Osteoblast (primary cell): Measurements from ENCODE around the gene PRKCE. TPM values are rescaled to one million over a fixed set of nuclear protein-coding genes. Genes with fewer than 3 reads are reported as not detected.

Experiments used
- DNase-seq: peaks from one replicate; pipeline ENCODE4 v3.0.0; 2011; ENCODE audit warnings: low spot score, mixed read lengths; ENCODE audit not compliant: insufficient read length; ENCODE audit errors: missing footprints
- H2AFZ ChIP-seq: 2 replicates; pipeline ENCODE4 v1.6.0; 2011; ENCODE audit warnings: mild to moderate bottlenecking, low read length
- H3K27ac ChIP-seq: 2 replicates; pipeline ENCODE4 v1.5.1; 2011; ENCODE audit warnings: mild to moderate bottlenecking, low read depth, low read length, moderate library complexity
- H3K27me3 ChIP-seq: 2 replicates; pipeline ENCODE4 v1.6.0; 2012; ENCODE audit warnings: mild to moderate bottlenecking, control low read depth, inconsistent platforms, low read length, moderate library complexity; ENCODE audit not compliant: insufficient read depth
- H3K36me3 ChIP-seq: 2 replicates; pipeline ENCODE4 v1.5.1; 2011; ENCODE audit warnings: mild to moderate bottlenecking, low read length, control low read depth, moderate library complexity; ENCODE audit not compliant: insufficient read depth
- H3K4me1 ChIP-seq: 2 replicates; pipeline ENCODE4 v1.5.1; 2011; ENCODE audit warnings: mild to moderate bottlenecking, low read length, control low read depth, moderate library complexity; ENCODE audit not compliant: insufficient read depth
- H3K4me2 ChIP-seq: 2 replicates; pipeline ENCODE4 v1.6.0; 2011; ENCODE audit warnings: mild to moderate bottlenecking, low read length; ENCODE audit not compliant: insufficient read depth
- H3K4me3 ChIP-seq: fragments of 200-600 bp; sonication (generic); 3 replicates; pipeline ENCODE4 v1.5.1; 2012; ENCODE audit warnings: mild to moderate bottlenecking, low read length, inconsistent platforms; ENCODE audit not compliant: insufficient read depth
- H3K79me2 ChIP-seq: 2 replicates; pipeline ENCODE4 v1.6.0; 2012; ENCODE audit warnings: mild to moderate bottlenecking, low read length, control low read depth, inconsistent platforms; ENCODE audit not compliant: insufficient read depth
- H3K9me3 ChIP-seq: 2 replicates; pipeline ENCODE4 v1.5.1; 2011; ENCODE audit warnings: low read depth, low read length, control low read depth
- H4K20me1 ChIP-seq: 2 replicates; pipeline ENCODE4 v1.6.0; 2012; ENCODE audit warnings: mild to moderate bottlenecking, low read length, control low read depth; ENCODE audit not compliant: insufficient read depth
- CTCF ChIP-seq: IDR thresholded peaks from 2 replicates; pipeline ENCODE4 v1.5.1; 2011; ENCODE audit warnings: mild to moderate bottlenecking, low read depth, low read length, moderate library complexity; ENCODE audit errors: extremely low read depth
- total RNA-seq: library from RNA; depleted of rRNA; stranded (reverse); fragments of >200 nt; gene quantifications from 2 replicates; pipeline ENCODE4 v1.2.3, GENCODE V29; 2012

Gene PRKCE
- total RNA-seq, 1 donor, result 22.1 TPM

- Histone ChIP-seq H3K9me3 (no peaks in the 10 kb centered on the region), H2AFZ (no peak overlapping the region), H3K79me2 (no peaks in the 10 kb centered on the region), H3K36me3 (no peaks in the 10 kb centered on the region), H3K4me2 (no peak overlapping the region), H3K4me1 (peaks cover 11% of the 10 kb centered on the region), H3K4me3 (no peak overlapping the region), H4K20me1 (peaks cover 21% of the 10 kb centered on the region), H3K27me3 (no peaks in the 10 kb centered on the region), H3K27ac (no peak overlapping the region)
- DNase-seq, result no peak
- TF ChIP-seq CTCF, result no peak
Measured at GRCh38 chr2:45741161-45741850, 89.8 kb downstream of the PRKCE start.

- no peaks in the 10 kb centered on the region for H3K36me3 ChIP-seq
- H3K4me1 ChIP-seq, result peaks cover 11% of the 10 kb centered on the region
- no peak overlapping the region for H3K4me3 ChIP-seq
- DNase-seq, result peak; percentile 83
- peak overlapping the region; percentile 17 for H3K27ac ChIP-seq
- peaks cover 27% of the 10 kb centered on the region for H4K20me1 ChIP-seq
- peak overlapping the region; percentile 29 for H3K4me2 ChIP-seq
- no peaks in the 10 kb centered on the region for H3K79me2 ChIP-seq
- H3K9me3 ChIP-seq, result no peaks in the 10 kb centered on the region
- TF ChIP-seq CTCF, result no peak
- no peak overlapping the region for H2AFZ ChIP-seq
- H3K27me3 ChIP-seq, result no peaks in the 10 kb centered on the region
Measured at GRCh38 chr2:45743531-45744396, 92.3 kb downstream of the PRKCE start.

GRCh38 chr2:45745231-45745630 is 93.8 kb downstream of the PRKCE start:
- Histone ChIP-seq H3K79me2 (no peaks in the 10 kb centered on the region), H3K4me2 (no peak overlapping the region), H3K27me3 (no peaks in the 10 kb centered on the region), H3K4me3 (no peak overlapping the region), H3K36me3 (no peaks in the 10 kb centered on the region), H3K9me3 (no peaks in the 10 kb centered on the region), H4K20me1 (peaks cover 19% of the 10 kb centered on the region), H3K4me1 (peaks cover 10% of the 10 kb centered on the region), H3K27ac (no peak overlapping the region), H2AFZ (no peak overlapping the region)
- TF ChIP-seq CTCF, result no peak
- DNase-seq, result peak; percentile 39

- no peak overlapping the region for H2AFZ ChIP-seq
- H3K27ac ChIP-seq, result no peak overlapping the region
- H3K9me3 ChIP-seq, result no peaks in the 10 kb centered on the region
- H3K27me3 ChIP-seq, result no peaks in the 10 kb centered on the region
- peaks cover 12% of the 10 kb centered on the region for H4K20me1 ChIP-seq
- H3K36me3 ChIP-seq, result no peaks in the 10 kb centered on the region
- no peaks in the 10 kb centered on the region for H3K79me2 ChIP-seq
- H3K4me1 ChIP-seq, result peaks cover 5% of the 10 kb centered on the region
- no peak overlapping the region for H3K4me3 ChIP-seq
- TF ChIP-seq CTCF, result no peak
- H3K4me2 ChIP-seq, result no peak overlapping the region
- DNase-seq, result no peak
Measured at GRCh38 chr2:45746888-45747287, 95.4 kb downstream of the PRKCE start.
